ENCODE results near the gene WDFY3.
"Not testable (repeated sequence)": the region's sequence is repeated elsewhere in the genome, so short reads cannot be mapped to it uniquely, and the experiment has no call there.

WDFY3 gene

DNA sequence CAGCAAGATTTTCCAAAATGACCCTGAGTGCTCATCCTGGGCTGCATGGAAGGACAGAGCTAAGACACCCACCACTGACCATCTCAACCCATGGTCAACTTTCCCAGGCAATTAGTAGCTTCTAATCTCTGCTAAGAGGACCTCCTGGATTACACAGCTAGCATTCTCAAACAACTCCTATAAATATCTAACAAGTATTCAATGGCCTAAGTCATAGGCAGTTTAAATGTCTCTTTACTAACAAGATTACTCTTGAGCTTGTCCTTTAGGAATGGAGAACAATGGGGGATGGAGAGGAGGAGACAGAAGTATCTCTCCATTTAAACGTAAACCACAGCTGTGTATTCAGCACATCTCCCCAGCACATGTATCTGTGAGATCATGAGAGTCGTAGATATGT, 118.1 kb downstream of the WDFY3 start:
- no peak for DNase-seq

DNA sequence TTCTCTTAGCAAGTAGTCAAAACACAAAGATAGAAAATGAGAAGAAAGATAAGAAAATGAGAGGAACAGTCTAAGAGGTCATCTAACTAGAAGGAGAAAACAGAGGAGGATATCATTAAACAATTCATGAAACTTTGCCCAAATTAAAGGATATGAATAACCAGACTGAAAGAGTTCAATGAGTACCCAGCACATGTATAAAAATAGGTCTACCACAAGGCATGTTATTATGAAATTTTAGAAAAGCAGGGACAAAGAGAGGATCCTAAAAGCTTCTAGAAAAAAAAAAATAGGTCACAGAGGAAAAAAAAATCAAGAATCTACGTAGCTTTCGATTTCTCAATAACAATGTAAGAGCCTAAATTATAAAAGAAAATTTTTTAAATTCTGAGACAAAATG, 118.5 kb downstream of the WDFY3 start:
- DNase-seq: no peak

DNA sequence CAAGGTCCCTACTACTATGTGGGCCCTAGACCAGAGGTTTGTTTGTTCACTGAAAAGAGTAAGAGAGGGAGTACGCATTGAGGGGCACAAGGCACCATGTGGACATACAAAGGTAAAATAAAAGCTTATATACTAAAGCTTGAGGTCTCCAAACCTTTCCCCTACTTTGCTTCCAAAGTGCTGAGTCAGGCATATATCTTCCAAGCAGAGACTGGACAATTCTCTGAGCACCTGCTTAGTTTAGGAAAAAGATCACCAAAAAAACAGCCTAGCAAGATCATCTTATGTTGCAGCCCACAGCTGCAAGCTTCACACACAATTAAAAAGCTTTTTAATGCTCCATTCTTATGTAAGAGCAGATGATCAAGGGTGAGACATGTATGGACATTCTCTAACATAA, 119.5 kb downstream of the WDFY3 start:
- no peak for DNase-seq

DNA sequence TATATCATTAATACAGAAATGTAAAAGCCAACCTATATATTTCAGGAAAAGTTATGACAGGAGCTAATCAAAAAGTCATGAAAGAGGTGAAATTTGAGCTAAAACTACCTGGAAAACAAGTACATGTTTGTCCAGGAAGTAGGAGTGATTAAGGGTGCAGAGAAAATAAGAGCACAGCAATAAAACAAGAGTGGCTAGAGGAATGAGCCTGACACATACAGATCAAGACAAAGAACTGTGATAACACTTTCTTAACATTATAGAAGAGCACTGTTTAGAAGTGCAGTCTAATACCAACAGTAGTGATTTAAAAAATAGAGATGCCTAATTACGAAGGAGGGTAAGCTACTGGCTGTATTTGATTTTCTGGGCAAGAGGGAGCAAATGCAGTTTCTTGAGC, 125.1 kb downstream of the WDFY3 start:
- no peak for DNase-seq

DNA sequence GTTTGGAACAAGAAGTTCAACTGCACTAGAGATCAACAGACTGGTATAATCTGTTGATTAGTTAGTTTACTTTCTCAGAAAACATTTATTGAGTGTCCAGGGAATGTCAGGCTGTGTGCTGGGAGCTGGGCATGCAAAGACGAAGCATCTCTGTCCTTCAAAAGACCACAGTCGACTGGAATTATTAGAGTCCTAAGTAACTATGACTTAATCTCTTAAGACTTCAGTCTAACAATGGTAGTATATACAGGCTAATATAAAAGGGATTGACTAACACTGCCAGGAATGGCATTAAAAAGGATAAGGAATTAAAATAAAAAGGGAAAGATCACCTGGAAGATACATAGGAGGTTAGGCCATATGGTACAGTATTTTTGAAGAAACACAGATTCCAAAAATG, 128.7 kb downstream of the WDFY3 start:
- DNase-seq: no peak

DNA sequence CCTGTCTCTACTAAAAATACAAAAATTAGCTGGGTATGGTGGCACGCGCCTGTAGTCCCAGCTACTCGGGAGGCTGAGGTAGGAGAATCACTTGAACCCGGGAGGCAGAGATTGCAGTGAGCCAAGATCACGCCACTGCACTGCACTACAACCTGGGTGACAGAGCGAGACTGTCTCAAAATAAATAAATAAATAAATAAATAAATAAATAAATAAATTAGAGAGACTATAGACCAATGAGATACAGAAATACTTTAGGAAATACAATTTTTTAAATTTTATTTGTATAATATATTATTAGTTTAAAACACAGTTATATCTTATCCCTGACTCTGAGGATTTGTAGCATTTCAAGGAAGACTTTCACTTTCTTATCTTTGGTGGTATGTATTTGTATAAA, 136.9 kb downstream of the WDFY3 start:
- not testable (repeated sequence) for DNase-seq

DNA sequence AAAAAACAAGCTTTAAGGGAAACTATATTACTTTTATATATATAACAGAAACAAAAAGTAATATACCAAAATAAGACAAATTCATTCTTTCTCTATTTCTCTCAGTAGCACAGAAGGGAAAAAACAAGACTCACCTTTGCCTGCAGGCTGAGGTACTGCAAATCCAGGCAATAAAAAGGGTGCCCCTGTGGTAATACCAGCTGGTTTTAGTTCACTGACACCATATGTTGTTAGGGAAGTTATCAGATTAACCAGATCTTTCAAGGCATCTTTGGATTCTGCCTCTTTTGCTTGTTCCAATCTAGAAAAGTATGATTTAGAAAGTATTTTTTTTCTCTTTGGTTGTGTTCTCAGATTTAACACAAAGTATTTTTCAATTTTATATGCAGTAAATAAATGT, 139.8 kb downstream of the WDFY3 start:
- no peak for DNase-seq

DNA sequence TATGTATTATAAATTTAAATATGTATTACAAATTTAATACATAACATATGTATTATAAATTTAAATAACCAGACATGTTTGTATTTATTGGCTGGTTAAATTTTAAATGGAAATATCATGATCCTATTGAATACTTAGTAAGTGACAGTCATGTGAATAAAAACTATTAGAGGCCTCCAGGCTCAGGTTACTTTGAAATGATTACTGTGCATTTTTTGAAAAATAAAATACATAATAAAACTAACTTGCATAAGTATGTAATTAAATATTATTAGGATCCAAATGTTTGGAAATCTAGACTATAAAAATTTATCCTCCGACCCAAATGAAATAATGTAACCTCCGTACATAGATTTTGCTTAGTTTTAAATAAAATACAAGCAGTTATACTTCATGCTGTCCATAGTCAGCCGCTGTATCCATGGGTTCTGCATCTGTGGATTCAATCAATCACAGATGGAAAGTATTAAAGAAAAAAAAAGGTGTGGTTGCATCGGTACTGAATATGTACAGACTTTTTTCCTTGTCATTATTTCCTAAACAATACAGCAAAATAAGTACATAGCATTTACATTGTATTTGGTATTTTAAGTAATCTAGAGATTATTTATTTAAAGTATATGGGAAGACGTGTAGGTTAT, 140.7 kb downstream of the WDFY3 start:
- no peak for DNase-seq

DNA sequence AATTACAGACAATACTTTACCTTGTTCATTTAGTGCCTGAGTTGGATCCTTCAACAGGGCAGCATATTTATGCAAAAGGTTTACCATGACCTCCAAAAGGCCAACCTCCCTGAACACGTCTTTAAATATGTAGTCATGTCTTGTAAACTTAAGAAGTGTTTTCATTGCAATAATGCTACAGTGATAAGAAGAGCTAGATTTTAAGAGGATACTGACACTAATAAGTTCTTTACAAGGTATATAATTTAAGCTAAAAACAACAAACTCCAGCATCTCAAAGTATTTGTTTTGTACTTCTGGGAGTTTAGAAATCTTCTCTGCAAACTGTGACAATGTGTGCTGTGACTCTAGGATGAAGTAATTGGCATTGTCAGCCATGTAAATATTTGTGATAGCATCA, 145.4 kb downstream of the WDFY3 start:
- DNase-seq: no peak

DNA sequence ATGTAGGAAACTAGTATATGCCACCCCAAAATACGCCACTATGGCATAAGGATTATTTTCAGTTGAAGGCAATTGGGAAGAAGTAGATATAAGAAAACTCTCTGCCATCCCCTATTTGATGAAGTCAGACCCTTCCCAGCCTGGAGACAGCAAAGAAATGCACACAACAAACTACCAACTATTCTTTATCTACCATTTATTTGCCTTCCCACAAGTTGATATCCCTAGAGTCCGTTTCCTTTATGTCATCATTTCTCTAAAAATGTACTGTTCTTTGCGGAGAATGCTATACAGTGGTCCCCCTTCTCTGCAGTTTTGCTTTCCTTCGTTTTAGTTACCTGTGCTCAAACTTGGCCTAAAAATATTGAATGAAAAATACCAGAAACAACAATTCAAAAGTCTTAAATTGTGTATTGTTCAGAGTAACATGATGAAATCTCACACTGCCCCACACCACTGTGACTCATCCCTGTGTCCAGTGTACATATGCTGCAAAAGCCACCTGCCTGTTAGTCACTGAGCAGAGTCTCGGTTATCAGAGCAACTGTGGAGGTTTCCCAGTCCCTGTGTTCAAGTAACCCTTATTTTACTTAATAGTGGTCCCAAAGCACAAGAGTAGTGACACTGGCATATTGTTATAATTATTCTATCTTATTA, 152.3 kb downstream of the WDFY3 start:
- DNase-seq: no peak

DNA sequence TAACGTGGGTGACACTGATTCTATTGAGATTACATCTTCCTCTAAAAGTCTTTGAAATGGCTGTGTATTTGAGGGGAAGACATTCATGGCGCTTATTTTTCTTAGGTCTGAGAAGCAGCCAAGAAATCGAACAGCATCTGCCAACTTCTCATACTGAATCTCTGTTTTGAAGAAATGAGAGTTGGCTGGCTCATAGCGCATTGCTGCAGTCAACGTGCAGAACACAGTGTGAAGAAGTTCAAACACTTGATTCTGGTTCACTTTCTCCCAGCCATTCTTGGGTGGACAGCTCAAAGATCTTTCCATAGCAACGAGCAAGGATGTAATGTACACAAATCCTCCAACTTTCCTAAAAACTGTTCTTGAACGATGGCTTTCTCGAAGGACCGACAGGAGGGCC, 156.5 kb downstream of the WDFY3 start:
- DNase-seq: no peak

DNA sequence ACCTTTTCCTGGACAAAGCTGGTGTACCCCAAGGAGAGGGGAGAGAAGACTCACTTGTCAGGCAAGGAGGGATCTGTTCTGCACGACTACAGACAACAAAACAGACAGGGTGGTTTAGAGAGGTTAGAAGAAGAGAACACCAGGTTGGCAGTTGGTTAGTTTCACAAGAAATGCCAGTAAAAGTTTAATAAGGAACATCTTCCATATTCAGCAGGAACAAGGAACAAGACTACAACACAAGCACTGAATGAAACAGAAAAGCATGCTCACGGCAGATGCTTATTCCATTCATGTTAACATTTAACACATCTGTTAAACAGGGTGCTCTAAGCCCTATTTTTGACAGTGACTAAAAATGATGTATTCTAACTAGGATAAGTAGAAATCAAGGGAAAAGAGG, 158.2 kb downstream of the WDFY3 start:
- DNase-seq: no peak

DNA sequence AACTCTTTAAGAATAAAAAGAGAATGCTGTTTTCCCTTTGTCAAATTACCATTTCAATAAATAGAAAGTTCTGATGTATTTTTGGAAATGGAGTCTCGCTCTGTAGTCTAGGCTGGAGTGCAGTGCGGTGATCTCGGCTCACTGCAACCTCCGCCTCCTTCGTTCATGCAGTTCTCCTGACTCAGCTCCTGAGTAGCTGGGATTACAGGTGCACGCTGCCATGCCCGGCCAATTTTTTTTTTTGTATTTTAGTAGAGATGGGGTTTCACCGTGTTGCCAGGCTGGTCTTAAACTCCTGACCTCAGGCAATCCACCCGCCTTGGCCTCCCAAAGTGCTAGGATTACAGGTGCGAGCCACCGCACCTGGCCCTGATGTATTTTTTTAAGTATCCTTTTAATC, 159.9 kb downstream of the WDFY3 start:
- DNase-seq: not testable (repeated sequence)

DNA sequence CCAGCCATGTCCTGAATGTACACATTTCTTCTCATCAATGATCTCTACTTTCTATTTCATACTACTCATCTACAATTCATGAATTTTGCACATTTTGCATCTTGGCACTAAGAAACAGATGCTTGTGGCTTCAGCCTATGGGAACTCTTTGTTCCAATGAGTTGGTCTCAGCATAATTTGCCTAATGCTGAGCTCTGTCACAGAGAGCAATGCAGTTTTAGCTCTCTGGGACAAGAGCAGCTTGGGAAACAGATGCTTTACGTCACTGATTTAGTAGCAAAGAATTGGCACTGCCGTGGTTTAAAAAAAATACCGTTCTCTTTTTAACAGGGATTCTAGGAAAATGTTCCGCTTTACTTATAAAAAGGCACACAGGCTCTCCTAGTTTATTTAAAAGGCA, 162.4 kb downstream of the WDFY3 start:
- no peak for DNase-seq

DNA sequence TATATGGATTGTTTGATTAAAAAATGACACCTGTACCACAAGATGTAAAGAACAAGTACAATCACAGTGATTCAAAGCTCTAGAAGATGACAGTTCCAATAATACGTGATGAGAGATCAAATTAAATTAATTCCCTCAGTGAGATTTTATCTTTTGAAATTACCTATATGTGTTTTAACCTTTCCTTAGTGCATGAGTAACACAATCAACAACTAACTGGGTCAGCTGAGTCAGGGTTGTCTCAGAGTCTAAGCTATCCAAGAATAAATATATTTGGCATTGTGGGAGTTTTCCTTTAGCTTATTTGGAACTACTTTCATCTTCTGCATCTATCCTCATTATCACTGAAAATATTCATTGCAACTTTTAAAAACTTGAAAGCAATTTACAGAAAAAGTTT, 162.8 kb downstream of the WDFY3 start:
- DNase-seq: no peak

DNA sequence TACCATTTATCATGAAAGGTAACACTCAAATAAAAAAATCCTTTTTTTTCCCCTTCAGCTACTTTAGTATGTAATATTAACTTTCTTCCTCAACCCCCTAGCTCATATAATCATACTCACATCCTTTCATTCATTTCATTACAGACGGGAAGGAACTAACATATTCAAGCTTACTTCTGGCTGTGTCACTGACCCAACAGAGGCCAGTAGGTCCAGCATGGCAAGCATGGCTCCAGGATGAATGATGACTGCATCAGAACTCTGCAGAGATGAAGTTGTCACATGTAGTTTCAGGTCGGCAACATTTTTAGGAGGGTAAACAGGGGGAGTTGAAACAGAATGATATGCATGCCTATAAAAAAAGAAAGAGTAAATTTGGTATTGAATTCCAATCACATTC, 163.4 kb downstream of the WDFY3 start:
- DNase-seq: no peak

DNA sequence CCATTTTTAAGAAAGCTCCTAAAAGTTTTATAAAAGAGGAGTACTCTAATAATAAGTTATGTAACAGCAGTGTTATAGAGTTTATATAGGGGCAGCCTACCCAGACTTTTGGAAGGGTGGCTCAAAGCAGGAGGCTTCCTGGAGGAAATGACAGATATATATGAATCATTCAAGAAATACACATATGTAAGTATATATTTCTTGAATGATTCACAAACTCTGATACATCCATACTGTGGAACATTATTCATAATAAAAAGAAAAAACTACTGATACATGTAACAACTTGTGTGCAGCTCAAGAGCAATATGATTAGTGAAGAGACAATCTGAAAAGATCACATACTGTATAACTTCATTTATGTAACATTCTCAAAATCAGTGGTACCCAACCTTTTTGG, 166.2 kb downstream of the WDFY3 start:
- no peak for DNase-seq

DNA sequence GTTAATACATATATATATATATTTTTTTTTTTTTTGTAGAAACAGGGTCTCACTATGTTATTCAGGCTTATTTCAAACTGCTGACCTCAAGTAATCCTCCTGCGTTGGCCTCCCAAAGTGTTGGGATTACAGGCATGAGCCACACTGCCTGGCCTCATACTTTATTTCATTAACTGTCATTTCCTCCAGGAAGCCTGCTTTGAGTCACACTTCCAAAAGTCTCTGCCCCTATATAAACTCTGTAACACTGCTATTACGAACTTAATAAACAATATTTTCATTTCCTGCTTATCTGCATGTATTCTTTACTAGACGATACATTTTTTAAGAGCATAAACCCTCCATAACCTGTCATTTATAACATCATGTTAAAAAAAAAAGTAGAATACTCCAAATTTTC, 167.2 kb downstream of the WDFY3 start:
- DNase-seq: no peak

DNA sequence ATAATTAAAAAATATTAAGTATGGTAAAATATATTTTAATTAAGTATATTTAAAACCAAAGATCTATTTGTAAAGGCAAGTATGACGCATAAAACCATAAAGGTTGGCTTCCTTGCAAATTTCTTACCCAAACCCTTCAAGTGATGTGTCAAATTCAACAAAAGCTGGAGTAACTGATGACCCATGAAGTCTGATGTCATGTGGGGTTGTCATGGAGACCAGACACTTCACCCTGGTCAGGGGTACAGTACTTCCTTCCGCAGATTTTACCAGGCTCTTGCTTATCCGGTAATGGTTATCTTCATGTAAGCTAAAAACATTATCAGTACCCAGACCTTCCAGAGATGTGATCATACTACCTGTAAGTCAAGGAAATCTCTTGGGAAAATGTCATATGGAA, 170.1 kb downstream of the WDFY3 start:
- no peak for DNase-seq

DNA sequence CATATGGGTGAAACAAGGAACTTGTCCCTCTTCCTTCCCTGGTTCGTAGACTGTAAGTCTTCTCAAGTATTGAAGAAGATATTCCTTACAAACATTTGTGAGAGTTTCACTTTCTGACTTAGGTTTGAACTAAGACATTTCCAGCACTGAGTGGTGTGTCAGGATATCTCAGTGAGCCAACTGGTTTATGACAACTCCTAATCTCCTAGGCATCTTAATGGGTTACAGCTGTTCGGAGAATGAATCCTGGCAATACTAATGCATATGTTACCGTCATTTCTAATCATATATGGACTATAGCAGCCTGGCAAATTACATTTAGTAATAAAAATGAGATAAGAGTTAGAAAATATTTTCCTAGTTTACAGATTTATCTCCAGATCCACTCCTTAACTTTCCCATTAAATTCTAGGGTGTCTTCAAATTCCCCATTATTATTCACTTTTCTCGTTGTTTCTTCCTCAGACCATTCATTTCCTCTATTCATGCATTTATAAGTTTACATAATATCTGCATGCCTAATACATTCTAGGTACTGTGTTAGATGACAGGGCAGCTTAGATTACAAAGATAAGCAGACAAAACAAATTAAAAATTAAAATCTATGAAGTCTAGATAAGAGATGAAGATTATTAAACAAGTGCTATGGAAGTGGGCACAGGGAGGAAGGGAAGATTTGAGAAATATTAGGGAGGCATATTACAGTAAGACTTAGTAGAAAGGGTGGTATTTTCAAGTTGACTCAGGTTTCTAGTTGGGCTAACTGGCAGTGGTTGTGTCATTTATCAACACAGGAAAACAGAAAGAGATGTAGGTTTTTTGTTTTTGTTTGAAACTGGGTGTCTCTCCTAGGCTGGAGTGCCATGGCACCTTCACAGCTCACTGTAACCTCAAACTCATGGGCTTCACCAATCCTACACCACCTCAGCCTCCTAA, 173.9 kb downstream of the WDFY3 start:
- no peak for DNase-seq

DNA sequence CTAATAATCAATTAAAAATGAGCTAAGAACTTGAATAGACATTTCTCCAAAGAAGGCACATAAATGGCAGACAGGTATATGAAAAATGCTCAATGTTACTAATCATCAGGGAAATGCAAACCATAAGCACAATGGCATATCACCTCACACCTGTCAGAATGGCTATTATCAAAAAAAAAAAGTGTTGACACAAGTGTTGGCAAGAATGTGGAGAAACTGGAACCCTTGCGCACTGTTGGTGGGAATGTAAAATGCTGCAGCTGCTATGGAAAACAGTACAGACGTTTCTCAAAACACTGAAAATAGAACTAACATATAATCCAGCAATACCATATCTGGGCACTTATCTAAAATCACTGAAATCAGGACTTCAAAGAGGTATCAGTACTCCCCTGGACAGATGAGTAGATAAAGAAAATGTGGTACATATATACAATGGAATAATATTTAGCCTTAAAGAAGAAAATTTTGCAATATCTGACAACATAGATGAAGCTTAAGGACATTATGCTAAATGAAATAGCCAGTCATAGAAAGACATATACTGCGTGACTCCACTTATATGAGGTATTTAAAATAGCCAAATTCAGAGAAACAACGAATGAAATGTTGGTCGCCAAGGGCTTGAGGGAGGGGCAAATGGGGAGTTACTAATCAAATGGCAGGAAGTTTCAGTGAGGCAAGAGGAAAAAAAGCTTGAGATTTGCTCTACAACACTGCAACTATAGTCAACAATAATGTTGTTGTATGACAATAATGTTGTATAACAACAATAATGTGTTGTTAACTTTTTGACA, 175.5 kb downstream of the WDFY3 start:
- DNase-seq: no peak

DNA sequence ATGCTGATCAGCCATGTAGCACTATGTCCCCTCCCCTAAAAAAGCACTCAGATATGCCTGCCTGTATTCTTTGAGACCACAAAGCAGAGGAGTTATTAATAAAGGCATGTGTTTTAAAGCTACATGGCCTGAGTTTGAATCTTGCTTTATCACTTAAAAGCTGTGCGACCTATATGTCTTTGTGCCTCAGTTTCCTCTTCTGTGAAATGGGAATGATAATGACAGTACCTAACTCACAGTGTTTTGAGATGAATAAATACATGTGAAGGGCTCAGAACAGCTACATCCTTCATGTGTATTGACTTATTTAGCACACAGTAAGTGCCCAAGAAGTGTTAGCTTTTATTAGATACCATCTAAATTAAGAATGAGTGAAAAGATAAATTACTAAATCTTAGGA, 180.0 kb downstream of the WDFY3 start:
- no peak for DNase-seq

DNA sequence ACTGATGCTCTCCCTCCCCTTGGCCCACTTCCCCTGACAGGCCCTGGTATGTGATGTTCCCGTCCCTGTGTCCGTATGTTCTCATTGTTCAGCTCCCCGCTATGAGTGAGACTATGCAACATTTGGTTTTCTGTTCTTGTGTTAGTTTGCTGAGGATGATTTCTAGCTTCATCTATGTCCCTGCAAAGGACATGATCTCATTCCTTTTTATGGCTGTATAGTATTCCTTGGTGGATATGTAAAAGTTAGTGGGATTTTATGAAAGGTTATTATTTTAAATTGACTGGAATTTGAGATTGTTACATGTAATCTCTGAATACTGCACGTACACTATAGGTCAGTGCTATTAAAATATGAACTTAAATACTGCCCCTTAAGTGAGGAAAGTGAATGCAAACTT, 184.0 kb downstream of the WDFY3 start:
- no peak for DNase-seq
